Measurements from ENCODE around the gene USH2A.

GRCh38 chr1:215636258-215636965, 786.8 kb downstream of the USH2A start:
- no peak for TF ChIP-seq CTCF (IDR thresholded peaks at IDR 0.05)
- TF ChIP-seq EZH2phosphoT487 (IDR thresholded peaks at IDR 0.05) = no peak
